HG02943 (cell line): ENCODE results near the gene DEPP1.

Experiments used
- ATAC-seq: cut with Tn5 transposase; IDR thresholded peaks from one replicate; pipeline ENCODE4 v1.9.1; 2021; ENCODE audit warnings: mild to moderate bottlenecking, low read depth, moderate library complexity; ENCODE audit not compliant: unreplicated experiment

The DEPP1 gene

DNA sequence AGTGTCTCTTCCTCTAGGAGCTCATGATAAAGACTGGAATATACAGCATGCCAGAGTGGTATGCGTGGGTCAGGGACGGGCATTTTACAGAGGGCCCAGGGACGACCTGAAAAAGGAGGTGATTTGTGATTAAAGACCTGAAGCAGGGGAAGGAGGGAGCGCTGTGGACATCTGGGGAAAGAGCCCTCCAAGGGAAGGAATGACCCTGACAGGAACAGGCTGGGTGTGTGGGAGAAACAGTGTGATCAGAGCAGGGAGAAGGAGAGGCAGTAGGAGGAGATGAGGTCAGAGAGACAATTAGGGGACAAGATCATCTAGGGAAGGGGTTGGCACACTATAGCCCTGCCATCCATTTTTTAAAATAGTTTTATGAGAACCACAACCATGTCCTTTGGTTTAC, 22.4 kb downstream of the DEPP1 start:
- ATAC-seq, result no peak

- no peak for ATAC-seq
Observed at GRCh38 chr10:44955413-44956070, 23.1 kb downstream of the DEPP1 start.

DNA sequence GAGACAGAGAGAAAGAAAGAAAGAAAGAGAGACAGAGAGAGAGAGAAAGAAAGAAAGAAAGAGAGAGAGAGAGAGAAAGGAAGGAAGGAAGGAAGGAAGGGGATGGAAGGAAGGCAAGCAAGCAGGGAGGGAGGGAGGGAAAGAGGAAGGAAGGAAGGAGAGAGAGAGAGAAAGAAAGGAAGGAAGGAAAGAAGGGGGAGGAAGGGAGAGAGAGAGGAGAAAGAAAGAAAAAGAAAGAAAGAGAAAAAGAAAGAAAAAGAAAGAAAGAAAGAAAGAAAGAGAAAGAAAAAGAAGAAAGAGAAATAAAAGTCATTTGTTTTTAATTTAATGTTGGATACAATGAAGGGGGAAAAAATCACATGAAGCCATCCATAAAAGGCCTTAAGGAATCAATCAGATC, 23.6 kb downstream of the DEPP1 start:
- ATAC-seq, result no peak

DNA sequence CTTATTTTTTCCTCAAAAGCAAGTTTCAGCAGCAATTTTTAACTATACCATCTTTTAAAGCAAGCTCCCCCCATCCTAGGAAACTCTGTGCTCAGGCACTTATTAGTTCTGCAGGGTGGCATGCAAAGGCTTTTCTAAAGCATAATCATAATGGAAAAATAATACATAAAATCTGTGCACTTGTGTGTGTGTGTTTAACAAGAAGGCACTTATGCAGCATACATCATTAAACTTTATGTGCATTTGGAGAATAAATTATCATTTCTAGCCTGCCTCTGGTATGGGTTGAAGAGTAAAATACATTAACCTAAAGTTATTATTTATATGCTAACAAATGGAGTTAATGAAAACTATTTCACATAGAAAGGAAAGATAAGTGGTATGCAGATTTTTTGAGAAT, 24.6 kb downstream of the DEPP1 start:
- ATAC-seq, result no peak

DNA sequence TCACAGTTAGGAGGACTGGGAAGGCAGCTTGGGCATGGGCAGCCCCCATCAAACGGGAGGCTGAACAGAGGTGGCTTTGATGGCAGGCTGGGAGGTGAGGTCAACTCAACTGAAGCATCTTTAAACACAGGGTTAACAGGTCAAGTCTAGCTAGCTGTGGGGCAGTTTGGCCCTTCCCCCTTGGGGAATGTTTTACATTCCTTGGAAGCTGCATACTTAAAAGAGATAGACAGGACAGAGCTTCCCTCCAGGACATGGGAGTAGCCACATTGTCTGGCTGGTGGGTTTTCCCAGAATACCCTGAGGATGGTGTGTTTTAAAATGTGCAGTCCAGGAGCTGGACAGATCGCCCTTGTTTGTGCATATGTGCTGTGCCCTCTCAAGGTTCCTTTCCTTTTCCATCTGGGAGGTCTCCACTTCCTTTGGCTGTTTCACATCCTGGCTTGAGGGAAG, 25.8 kb downstream of the DEPP1 start:
- no peak for ATAC-seq

DNA sequence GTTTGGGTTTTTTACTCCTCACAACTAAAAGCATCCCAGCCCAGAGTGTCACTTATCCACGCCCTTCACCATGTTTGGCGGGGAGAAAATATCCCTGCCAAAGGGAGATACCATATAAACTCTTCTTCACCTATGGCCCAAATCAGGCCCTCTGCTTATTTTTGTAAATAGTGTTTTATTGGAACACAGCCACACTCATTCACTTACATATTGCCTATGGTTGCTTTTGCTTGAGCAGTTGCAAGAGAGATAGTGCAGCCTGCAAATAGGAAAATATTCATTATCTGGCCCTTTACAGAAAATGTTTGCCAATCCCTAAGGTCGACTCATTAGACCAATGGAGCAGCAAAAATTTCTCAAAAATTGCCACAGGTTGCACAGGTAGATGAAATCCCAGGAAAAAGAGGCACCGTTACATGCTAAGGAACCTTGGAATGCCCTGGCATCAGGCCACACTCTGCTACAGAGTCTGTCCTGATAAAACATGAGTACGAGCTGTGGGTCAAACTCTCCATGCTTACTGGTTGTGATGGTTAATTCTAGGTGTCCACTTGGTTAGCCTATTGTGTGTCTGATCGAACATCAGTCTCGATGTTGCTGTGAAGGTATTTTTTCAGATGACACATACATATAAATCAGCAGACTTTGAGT, 26.9 kb downstream of the DEPP1 start:
- no peak for ATAC-seq

GRCh38 chr10:44950326-44951225, 28.0 kb downstream of the DEPP1 start:
- no peak for ATAC-seq

- no peak for ATAC-seq
Observed at GRCh38 chr10:44949915-44950314, 28.7 kb downstream of the DEPP1 start.

DNA sequence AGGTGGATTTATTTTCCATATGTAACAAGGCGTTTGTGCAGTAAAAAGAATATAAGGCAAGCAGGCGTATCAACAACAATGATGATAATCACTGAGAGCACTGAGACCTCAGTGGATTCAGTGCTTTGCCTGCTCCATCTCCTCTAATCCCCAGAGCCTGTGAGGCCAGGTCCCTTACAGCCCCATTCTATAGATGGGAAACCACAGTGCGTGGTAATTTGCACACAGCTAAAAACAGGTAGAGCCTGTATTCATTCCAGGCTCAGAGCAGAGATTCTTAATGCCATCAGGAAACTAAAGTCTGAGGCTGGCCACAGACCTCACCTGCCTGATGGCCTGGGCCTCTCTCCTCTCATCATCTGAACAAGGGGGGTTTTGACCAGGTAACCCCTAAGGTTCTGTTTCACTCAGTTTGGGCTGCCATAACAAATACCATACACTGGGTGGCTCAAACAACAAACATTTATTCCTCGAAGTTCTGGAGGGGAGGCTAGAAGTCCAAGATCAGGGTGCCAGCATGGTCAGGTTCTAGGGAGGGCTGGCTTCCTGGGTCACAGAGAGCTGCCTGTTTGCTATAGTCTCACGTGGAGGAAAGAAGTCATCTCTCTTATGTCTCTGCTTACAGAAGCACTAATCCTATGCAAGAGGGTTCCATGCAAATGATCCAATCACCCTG, 29.3 kb downstream of the DEPP1 start:
- no peak for ATAC-seq

- no peak for ATAC-seq
Observed at GRCh38 chr10:44948642-44949041, 30.0 kb downstream of the DEPP1 start.

- no peak for ATAC-seq
Observed at GRCh38 chr10:44947371-44948152, 31.0 kb downstream of the DEPP1 start.

GRCh38 chr10:44946205-44946604, 32.4 kb downstream of the DEPP1 start:
- ATAC-seq, result no peak

DNA sequence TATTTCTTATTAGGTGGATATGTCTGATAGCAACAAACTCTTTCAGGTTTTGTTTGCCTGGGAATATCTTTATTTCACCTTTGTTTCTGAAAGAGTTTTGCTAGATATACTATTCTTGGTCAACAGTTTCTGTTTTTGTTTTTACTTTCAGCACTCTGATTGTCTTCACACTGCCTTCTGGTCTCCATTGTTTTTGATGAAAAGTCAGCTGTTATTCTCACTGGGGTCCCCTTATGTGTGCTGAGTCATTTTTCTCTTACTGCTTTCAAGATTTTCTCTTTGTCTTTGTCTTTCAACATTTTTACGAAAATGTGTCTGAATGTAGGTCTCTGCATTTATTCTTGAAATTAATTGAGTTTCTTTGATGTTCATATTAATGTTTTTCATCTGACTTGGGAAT, 34.3 kb downstream of the DEPP1 start:
- ATAC-seq, result no peak

DNA sequence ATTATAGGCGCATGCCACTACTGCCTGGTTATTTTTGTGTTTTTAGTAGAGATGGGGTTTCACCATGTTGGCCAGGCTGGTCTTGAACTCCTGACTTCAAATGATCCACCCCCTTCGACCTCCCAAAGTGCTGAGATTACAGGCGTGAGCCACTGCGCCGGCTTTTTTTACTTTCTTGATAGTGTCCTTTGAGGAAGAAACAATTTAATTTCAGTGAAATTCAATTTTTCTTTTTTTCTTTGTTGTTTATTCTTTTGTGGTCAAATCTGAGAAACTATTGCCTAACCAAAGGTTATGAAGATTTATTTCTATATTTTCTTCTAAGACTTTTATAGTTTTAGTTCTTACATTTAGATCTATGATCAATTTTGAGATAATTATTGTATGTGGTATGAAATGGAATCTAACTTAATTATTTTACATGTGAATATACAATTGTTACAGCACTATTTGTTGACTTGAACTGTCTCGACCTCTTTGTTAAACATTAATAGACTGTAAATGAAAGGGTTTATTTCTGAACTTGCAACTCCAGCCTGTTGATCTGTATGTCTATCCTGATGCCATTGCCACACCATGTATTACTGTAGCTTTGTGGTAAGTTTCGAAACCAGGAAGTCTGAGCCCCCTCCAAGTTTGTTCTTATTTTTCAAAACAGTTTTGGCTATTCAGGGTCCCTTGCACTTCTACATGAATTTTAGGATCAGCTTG, 38.8 kb downstream of the DEPP1 start:
- ATAC-seq, result no peak

GRCh38 chr10:44938956-44939355, 39.7 kb downstream of the DEPP1 start:
- ATAC-seq, result no peak

- ATAC-seq, result no peak
Observed at GRCh38 chr10:44937196-44938005, 41.2 kb downstream of the DEPP1 start.

GRCh38 chr10:44936314-44936975, 42.2 kb downstream of the DEPP1 start:
- no peak for ATAC-seq

DNA sequence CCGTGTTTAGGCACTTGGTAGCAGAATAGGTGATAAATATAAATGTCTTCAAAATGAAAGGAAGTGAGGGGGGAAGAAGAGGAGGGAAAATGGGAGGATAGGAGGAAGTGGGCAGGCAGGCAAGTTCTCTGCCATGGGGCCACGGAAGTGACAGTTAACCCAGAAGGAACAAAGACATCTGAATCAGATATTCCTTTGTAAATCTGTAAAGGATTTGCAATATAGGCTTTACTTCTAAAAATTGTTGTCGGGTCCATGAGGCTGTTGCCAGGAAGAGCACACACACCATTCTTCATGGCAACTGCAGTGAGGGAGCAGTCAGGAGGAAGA, 42.7 kb downstream of the DEPP1 start:
- ATAC-seq, result no peak
